ENCODE measurements around the gene MIPOL1. TPM values are rescaled to one million over a fixed set of nuclear protein-coding genes. Genes with fewer than 3 reads are reported as not detected.
"Not testable (repeated sequence)": the region's sequence is repeated elsewhere in the genome, so short reads cannot be mapped to it uniquely, and the experiment has no call there.

MIPOL1 gene
- total RNA-seq, 1 donor from 2014 or later, result 0.02 TPM

DNA sequence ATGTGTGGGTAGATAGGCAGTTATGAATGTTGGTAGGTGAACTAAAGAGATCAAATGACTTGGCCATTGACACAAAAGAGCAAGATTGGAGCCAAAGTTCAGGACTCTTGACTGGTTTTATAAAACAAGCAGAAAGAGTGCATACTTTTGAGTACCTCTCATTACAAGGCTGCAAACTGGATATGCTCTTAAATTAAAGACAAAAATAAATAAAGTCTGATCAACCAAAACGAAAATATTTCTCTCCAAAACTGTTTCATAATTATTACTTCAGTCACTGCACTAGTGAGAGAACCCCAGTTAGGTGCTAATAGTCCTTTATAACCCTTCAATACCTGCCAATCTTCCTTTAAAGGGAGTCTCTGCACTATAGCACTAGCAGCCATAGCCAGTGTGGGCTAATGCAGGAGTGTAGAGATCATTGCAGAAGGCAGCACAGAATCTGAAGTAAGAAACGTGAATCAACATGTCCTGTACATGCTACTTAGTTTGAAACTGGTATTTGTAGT is 250.2 kb downstream of the MIPOL1 start:
- intact Hi-C loops (cut with micrococcal nuclease), result no loop called here

DNA sequence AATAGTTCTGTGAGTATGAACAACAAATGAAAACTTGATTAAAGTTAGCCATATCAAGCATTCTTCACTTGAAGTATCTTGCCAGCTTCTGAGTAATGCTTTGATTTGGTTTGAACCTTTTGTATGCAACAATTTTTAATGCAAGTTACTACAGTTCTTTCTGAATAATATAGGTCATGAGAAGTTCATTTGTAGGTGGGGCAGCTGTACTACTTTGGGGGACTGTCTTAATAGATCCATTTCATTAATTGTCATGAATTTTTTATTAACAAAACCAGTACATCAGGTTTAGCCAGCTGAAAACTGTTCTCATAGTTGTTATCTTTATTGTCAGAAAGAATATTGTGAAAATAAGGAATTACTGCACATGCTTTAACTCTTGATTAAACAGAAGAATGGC is 254.6 kb downstream of the MIPOL1 start:
- intact Hi-C loops (cut with micrococcal nuclease), result no loop called here

DNA sequence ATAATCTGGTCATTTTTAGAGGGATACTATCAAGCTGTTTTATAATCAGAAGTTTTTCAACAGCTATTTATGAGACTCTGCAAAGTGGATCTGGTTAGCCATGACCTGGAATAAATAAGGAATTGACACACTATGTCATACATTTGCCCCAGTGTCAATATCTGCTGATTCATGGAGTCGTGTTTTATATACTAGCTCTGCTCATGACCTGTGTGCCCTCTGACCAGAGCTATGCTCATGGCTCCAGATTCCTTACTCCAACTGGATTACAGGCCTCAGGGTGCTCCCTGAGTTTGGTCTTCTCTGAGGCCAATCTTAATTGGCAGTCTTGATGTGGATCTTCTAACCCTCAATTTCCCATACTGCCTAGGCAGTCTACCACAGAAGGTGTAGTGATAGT is 256.2 kb downstream of the MIPOL1 start:
- intact Hi-C loops (cut with micrococcal nuclease), result no loop called here

DNA sequence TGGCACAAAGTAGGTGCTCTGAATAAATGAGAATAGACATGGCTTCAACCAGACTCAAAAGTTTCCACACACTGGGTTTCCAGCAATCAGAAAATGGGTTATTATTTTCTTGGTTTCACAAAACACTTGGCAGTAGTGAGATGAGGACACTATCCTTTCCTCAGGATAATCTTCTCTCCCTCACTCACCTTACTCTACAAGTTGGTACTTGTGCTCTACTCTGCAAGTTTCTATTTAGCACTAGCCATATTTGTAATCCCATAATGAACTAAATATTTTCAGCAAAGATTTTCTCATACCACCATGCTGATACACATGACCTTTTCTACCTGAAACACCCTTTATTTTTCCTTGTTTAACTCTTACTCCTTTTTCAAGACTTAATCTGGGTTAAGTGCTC is 259.6 kb downstream of the MIPOL1 start:
- intact Hi-C loops (cut with micrococcal nuclease), result no loop called here

DNA sequence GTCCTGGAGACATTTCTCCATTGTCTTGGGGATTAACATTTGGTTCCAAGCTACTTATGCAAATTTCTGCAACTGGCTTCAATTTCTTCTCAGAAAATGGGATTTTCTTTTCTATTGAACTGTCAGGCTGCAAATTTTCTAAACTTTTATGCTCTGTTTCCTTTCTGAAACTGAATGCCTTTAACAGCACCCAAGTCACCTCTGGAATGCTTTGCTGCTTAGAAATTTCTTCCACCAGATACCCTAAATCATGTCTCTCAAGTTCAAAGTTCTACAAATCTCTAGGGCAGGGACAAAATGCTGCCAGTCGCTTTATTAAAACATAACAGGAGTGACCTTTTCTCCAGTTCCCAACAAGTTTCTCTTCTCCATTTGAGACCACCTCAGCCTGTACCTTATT is 264.7 kb downstream of the MIPOL1 start:
- intact Hi-C loops (cut with micrococcal nuclease), result not testable (repeated sequence)

DNA sequence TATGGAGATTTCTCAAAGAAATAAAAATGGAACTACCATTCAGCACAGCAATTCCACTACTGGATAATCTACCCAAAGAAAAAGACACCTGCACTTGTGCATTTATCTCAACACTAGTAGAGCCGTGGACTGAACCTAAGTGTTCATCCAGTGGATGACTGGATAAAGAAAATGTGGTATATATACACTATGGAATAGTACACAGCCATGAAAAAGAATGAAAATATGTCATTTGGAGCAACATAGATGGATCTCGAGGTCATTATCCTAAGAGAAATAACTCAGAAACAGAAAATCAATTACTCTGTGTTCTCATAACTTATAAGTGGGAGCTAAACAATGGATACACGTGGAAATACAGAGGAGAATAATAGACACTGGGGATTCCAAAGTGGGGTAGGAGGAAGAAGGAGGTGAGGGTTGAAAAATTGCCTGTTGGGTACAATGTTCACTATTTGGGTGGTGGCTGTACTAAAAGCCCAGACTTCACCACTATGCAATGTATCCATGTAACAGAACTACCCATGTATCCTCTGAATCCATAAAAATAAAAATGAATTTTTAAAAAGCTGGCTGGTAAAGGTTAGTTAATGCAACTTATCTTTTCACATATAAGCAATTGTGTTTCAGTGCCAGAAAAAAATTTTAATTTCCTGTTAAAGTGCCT is 266.6 kb downstream of the MIPOL1 start:
- intact Hi-C loops (cut with micrococcal nuclease), result no loop called here

DNA sequence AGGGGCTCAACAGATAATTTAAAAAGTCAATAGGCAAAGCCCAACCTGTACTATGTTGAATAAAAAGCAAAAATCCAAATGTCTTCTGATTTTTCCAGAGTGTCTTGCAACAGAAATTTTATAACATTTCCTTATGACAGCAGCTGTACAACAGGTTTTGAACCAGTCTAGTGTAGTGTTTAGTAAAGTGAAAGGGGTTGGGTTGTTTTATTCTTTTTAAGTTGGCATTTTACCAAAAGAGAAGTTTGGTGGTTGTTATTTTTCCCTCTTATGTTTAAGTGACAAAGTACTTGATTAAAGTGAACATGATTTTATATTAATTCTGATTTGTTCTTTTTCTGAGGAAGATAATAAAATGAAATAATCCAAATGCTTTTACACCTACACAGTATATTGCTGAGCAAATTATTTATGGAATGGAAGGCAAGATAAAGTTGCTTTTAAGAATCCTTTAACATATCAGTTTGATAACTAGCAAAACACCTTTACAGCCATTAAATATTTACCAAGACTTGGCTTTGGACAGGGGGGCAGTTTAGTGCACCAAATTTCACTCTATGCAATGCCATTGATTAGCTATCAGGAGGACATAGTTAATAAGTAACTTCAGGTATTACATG is 268.4 kb downstream of the MIPOL1 start:
- intact Hi-C loops (cut with micrococcal nuclease), result no loop called here

DNA sequence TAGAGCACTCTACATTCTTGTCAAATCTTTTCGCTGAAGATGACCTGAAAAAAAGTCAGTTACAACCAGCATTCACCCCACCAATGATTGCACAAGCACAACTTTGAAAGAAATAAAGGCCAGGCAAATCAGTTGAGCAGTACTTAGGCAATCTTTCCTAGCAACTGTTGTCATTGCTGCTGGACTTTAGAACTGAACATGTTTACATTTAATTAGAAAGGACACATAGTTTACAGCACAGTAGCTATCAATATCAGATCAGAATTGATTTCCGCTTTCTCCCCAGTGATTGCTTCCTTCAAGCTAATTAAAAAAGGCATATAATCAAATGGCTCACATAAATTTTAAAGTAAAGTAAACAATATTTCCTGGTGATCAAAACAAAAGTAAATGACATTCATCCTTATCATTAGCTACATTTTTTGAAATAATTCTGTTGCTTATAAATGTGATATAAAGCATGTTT is 268.9 kb downstream of the MIPOL1 start:
- intact Hi-C loops (cut with micrococcal nuclease), result no loop called here

DNA sequence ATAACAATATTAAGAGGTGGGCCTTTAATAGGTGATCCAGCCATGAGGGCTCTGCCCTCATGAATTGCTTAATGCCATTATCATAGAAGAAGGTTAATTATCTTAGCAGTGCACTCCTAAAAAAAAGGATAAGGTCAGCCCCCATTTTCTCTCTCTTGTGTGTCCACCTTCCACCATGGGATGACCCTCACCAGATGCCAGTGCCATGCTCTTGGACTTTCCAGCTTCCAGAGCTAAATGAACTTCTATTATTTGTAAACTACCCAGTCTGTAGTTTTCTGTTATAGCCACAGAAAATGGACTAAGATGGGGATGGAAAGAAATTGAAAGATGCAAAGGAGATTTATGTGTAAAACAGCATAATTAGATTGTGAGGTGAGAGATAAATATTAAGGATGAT is 271.9 kb downstream of the MIPOL1 start:
- intact Hi-C loops (cut with micrococcal nuclease), result no loop called here

DNA sequence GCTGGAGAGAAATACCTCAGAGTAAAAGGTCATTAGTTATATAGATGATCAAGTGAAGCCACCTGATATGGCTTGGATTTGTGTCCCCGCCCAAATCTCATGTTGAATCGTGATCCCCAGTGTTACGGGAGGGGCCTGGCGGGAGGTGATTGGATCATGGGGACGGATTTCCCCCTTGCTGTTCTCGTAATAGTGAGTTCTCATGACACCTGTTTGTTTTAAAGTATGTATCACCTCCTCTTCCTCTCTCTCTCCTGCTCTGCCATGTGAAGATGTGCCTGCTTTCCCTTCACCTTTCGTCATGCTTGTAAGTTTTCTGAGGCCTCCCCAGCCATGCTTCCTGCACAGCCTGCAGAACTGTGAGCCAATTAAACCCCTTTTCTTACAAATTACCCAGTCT is 272.5 kb downstream of the MIPOL1 start:
- intact Hi-C loops (cut with micrococcal nuclease), result no loop called here

DNA sequence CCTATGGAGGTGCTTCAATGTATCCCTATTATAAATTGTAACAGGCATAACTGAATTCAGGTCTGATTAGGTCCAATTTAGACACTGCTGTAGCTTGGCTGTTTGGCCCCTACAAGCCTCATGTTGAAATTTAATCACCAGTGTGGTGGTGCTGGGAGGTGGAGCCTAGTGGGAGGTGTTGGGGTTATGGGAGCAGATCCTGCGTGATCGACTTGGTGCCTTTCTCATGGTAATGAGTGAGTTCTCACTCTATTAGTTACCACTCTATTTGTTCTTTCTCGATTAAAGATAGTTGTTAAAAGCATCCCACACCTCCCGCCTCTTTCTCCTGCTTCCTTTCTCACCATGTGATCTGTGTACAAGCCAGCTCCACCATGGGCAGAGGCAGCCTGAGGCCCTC is 275.2 kb downstream of the MIPOL1 start:
- intact Hi-C loops (cut with micrococcal nuclease), result no loop called here

DNA sequence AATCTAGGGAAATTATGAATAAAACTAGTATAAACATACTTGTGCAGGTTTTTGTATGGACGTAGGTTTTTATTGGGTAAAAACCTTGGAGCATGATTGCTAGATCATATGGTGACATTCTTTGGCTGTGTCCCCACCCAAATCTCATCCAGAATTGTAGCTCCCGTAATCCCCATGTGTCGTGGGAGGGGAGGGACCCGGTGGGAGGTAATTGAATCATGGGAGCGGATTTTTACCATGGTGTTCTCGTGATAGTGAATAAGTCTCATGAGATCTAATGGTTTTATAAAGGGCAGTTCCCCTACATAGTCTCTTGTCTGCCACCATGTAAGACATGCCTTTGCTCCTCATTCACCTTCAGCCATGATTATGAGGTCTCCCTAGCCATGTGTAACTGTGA is 276.5 kb downstream of the MIPOL1 start:
- intact Hi-C loops (cut with micrococcal nuclease), result no loop called here

DNA sequence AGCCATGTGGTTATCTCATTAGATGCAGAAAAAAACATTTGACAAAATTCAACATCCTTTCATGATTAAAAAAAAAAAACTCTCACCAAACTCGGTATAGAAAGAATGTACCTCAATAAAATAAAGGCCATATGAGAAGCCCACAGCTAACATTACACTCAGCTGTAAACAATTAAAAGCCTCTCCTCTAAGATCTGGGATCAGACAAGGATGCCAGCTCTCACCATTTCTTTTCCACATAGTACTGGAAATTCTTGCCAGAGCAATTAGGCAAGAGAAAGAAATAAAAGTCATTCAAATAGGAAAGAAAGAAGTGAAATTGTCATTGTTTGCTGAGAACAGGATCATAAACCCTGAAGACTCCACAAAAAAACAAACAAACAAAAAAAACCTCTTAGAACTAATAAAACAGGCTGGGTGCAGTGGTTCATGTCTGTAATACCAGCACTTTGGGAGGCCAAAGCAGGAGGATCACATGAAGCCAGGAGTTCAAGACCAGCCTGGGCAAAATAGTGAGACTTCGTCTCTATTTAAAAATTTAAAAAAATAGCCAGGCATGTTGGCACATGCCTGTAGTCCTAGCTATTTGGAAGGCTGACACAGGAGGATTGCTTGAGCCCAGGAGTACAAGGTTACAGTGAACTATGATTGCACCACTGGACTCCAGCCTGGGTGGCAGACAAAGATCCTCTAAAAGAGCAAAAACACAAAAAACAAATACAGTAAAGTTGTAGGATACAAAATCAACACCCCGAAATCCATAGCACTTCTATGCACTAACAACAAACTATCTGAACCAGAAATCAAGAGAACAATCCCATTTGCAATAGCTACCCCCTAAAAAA is 282.9 kb downstream of the MIPOL1 start:
- intact Hi-C loops (cut with micrococcal nuclease), result no loop called here

DNA sequence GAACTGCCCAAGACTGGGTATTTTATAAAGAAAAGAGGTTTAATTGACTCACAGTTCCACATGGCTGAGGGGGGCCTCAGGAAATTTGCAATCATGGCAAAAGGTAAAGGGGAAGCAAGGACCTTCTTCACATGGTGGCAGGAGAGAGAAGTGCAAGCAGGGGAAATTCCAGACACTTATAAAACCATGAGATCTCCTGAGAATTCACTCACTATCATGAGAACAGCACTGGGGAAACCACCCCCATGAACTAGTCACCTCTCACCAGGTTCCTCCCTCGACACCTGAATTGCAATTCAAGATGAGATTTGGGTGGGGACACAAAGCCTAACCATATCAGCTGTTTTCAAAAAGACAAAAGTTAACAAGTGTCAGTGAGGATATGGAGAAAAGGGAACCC is 284.7 kb downstream of the MIPOL1 start:
- intact Hi-C loops (cut with micrococcal nuclease), result no loop called here

DNA sequence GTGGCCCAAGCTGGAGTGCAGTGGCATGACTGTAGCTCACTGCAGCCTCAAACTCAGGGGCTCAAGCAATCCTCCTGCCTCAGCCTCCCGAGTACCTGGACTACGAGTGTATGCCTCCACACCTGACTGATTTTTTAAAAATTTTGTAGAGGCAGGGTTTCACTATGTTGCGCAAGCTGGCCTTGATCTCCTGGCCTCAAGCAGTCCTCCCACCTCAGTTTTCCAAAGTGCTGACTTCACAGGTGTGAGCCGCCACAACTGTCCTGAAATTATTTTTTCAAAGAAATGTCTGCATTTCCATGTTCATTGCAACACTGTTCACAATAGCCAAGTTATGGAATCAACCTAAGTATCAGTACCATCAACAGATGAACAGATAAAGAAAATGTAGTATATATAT is 285.9 kb downstream of the MIPOL1 start:
- intact Hi-C loops (cut with micrococcal nuclease), result no loop called here

DNA sequence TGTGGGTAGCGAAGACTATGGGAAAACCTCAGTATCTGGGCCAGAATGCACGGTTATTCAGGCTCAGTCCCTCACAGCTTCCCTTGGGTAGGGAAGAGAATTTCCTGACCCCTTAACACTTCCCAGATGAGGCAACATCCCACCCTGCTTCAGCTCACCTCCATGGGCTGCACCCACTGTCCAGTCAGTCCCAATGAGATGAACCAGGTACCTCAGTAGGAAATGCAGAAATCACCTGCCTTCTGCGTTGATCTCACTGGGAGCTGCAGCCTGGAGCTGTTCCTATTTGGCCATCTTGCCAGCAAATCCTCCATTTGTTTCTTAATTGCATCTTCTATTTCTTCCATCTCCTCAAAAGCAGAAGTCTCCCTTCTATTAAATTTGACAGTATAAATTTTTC is 292.9 kb downstream of the MIPOL1 start:
- intact Hi-C loops (cut with micrococcal nuclease), result no loop called here

DNA sequence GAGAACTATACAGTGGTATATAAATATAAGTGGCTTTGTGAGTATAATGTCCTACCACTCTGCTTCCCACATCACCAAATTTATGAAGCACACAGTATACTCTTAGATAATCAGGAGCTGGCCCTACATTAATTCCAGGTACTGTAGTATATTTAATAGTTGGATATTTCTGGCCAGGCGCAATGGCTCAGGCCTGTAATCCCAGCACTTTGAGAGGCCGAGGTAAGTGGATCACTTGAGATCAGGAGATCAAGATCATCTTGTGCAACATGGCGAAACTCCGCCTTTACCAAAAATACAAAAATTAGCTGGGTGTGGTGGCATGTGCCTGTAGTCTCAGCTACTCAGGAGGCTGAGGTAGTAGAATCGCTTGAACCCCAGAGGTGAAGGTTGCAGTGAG is 293.3 kb downstream of the MIPOL1 start:
- intact Hi-C loops (cut with micrococcal nuclease), result no loop called here

DNA sequence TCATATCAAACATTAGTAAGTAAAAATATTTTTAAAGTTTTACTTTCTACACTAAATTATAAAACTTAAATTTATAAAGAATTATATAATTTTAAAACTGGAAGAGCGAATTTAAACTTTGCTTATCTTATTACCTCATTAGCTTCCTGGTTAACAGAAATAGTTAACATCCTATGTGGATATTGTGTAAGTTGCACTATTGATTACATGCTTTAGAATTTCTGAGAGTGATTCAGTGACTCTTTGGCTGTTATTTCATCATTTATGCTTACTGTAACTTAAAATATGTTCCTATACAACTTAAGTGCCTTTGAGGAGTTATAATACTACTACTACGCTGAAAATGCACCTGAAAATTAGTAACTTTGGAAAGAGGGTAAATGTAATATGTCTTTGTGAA is 295.9 kb downstream of the MIPOL1 start:
- intact Hi-C loops (cut with micrococcal nuclease), result no loop called here

DNA sequence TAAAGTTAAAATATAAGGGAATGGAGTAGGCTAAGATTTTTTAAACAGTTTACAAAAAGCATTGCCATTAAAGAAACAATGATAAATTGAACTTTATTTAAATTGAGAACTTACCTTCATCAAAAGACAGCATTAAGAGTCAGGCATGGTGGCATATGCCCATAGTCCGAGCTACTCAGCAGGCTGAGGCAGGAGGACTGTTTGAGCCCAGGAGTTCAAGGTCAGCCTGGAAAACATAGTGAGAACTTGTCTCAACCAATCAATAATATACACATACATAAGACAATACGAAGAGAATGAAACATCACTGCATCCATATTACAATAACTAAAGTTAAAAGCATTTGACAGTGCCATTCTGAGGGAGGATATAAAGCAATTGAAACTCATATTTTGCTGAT is 299.7 kb downstream of the MIPOL1 start:
- intact Hi-C loops (cut with micrococcal nuclease), result no loop called here

DNA sequence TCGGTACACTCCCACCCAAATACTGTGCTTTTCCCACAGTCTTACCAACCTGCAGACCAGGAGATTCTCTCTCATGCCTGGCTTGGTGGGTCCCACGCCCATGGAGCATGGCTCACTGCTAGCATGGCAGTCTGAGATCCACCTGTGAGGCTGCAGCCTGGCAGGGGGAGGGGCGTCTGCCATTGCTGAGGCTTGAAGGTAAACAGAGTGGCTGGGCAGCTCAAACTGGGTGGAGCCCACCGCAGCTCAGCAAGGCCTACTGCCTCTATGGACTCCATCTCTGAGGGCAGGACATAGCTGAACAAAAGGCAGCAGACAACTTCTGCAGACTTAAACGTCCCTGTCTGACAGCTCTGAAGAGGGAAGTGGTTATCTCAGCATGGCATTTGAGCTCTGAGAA is 304.1 kb downstream of the MIPOL1 start:
- intact Hi-C loops (cut with micrococcal nuclease), result no loop called here

DNA sequence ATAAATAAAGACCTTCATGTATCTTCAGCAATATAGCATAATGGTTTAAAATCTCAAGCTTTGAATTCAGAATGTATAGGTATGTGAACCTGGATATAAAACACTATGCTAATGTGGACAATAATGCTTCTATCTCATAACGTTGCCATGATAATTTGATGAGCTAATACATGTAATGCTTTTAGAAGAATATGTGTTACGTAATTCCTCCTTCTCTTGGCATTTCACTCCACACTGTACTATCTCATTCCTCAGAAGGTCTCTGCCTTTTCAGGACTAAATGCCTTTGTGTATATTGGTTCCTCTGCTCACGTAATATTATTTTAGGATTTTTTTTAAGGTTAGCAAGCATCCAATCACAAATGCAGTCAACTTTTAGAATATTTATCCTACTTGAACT is 310.8 kb downstream of the MIPOL1 start:
- intact Hi-C loops (cut with micrococcal nuclease), result no loop called here

DNA sequence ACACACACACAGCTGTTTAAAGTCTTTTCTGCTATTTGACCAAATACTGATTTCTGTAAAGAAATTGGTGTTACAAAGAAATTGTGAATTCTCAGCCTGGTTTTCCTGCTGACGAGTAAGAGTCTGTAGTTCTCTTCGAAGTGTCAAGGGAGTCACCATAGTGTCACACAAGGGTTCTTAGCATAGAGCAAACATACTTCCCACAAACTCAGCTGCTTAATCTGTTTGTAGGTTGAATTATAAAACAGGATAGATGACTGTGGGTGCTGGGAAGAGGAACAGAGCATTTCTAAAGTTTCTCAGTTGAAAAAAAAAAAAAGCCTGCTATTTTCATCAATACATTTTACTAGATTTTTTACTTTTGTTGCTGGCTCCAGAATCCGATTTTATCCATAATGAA is 314.4 kb downstream of the MIPOL1 start:
- intact Hi-C loops (cut with micrococcal nuclease), result no loop called here

Measured in T-helper 1 cell treated with Interleukin-12 subunit alpha and Interleukin-12 subunit beta and Interleukin-4 antibody, amounts not matched to agents 30 ng/mL and 1 ng/mL, for 36 hours (primary cell).